Measurements from ENCODE around the gene ELMO1.
A peak's percentile ranks its signal among the peaks of the same experiment; 100 is the strongest.

The ELMO1 gene

DNA sequence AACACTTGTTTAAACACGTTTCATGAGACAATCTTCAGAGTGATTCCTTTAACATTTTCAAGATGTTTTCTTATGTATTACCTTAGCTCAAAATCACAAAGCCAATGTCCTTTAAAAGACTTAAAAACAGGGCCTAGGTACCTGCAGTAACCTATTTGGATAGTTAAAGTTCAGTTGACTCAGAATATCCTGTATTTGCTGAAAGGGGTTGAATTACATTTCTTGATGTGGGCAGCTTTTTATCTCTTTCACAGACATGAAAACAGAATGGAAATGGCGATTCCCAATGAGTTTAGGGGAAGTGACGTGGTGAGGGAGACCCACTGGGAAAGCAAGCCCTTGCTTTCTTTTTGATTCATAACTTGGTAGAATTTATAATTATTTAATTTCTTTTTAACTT lies 400.0 kb downstream of the ELMO1 start:
- H3K36me3 ChIP-seq (ENCODE audit: insufficient read depth, low read length): no peaks in the 10 kb centered on the region
- no peak overlapping the region for H3K9ac ChIP-seq (ENCODE audit: low read length)
- H3K27me3 ChIP-seq (ENCODE audit: control insufficient read depth in 1 of 2, insufficient read depth in 2 of 2, low read length in 2 of 2): no peaks in the 10 kb centered on the region
- no peaks in the 10 kb centered on the region for H3K4me1 ChIP-seq (ENCODE audit: insufficient read depth, low read length)
- no peak overlapping the region for H3K27ac ChIP-seq (ENCODE audit: low read depth, low read length)
- no peaks in the 10 kb centered on the region for H3K9me3 ChIP-seq (ENCODE audit: low read length)
- H3K4me3 ChIP-seq (ENCODE audit: low read depth in 1 of 2, low read length in 2 of 2): no peak overlapping the region

- H3K4me1 ChIP-seq (ENCODE audit: insufficient read depth, low read length): no peaks in the 10 kb centered on the region
- H3K27me3 ChIP-seq (ENCODE audit: control insufficient read depth in 1 of 2, insufficient read depth in 2 of 2, low read length in 2 of 2): no peaks in the 10 kb centered on the region
- H3K27ac ChIP-seq (ENCODE audit: low read depth, low read length): no peak overlapping the region
- no peaks in the 10 kb centered on the region for H3K36me3 ChIP-seq (ENCODE audit: insufficient read depth, low read length)
- H3K4me3 ChIP-seq (ENCODE audit: low read depth in 1 of 2, low read length in 2 of 2): no peak overlapping the region
- H3K9me3 ChIP-seq (ENCODE audit: low read length): no peaks in the 10 kb centered on the region
- no peak overlapping the region for H3K9ac ChIP-seq (ENCODE audit: low read length)
Observed at GRCh38 chr7:37047260-37047659, 401.4 kb downstream of the ELMO1 start.

- Histone ChIP-seq H3K36me3 (ENCODE audit: insufficient read depth, low read length) (no peaks in the 10 kb centered on the region), H3K27me3 (ENCODE audit: control insufficient read depth in 1 of 2, insufficient read depth in 2 of 2, low read length in 2 of 2) (no peaks in the 10 kb centered on the region), H3K4me1 (ENCODE audit: insufficient read depth, low read length) (no peaks in the 10 kb centered on the region), H3K9me3 (ENCODE audit: low read length) (no peaks in the 10 kb centered on the region), H3K9ac (ENCODE audit: low read length) (no peak overlapping the region), H3K4me3 (ENCODE audit: low read depth in 1 of 2, low read length in 2 of 2) (no peak overlapping the region), H3K27ac (ENCODE audit: low read depth, low read length) (no peak overlapping the region)
Observed at GRCh38 chr7:37046531-37047079, 402.1 kb downstream of the ELMO1 start.

DNA sequence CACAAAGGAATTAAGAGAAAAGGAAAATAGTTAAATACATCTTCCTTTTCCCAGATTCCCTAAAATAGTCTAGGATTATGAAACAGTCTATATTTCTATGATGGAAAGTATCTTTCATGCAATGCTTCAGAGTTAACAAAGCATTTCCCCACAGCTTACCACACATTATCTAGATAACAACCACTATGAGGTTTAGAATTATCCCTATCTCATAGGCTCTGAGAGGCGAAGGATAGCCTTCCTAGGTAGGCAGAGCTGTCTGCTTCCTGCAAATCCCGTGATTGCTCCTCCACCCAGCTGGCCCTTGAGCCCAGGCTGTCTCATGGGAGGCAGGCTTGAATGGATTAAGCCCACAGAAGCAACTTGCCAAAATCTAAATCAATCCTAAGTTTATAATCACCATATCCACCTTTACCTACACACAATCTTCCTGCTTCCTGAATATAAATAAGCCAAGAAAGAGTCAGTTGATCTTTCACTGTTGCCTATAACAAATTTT lies 402.9 kb downstream of the ELMO1 start:
- Histone ChIP-seq H3K9me3 (ENCODE audit: low read length) (no peaks in the 10 kb centered on the region), H3K27ac (ENCODE audit: low read depth, low read length) (no peak overlapping the region), H3K36me3 (ENCODE audit: insufficient read depth, low read length) (no peaks in the 10 kb centered on the region), H3K9ac (ENCODE audit: low read length) (no peak overlapping the region), H3K27me3 (ENCODE audit: control insufficient read depth in 1 of 2, insufficient read depth in 2 of 2, low read length in 2 of 2) (no peaks in the 10 kb centered on the region), H3K4me3 (ENCODE audit: low read depth in 1 of 2, low read length in 2 of 2) (no peak overlapping the region), H3K4me1 (ENCODE audit: insufficient read depth, low read length) (no peaks in the 10 kb centered on the region)

- Histone ChIP-seq H3K9ac (ENCODE audit: low read length) (no peak overlapping the region), H3K9me3 (ENCODE audit: low read length) (peaks cover 7% of the 10 kb centered on the region), H3K36me3 (ENCODE audit: insufficient read depth, low read length) (no peaks in the 10 kb centered on the region), H3K27me3 (ENCODE audit: control insufficient read depth in 1 of 2, insufficient read depth in 2 of 2, low read length in 2 of 2) (no peaks in the 10 kb centered on the region), H3K4me3 (ENCODE audit: low read depth in 1 of 2, low read length in 2 of 2) (no peak overlapping the region), H3K27ac (ENCODE audit: low read depth, low read length) (no peak overlapping the region), H3K4me1 (ENCODE audit: insufficient read depth, low read length) (no peaks in the 10 kb centered on the region)
Observed at GRCh38 chr7:37041461-37041860, 407.2 kb downstream of the ELMO1 start.

DNA sequence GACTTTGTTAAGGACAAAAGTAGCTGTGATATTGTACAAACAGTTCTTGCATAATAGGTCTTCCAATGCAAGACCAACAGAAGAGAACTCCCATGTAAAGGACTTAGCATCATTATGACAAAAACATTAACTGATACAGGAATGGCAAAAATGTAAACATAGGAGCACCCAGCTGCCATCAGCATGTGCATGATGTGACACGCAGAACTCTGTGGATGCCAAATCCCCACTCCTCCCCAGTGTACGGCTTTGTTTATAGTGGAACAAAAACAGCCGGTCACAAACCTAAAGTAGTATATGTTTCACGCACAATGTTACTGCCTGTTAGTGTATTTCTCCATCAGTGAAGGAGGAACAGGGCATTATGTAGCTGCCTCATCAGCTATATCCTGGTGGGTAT lies 408.3 kb downstream of the ELMO1 start:
- H3K27me3 ChIP-seq (ENCODE audit: control insufficient read depth in 1 of 2, insufficient read depth in 2 of 2, low read length in 2 of 2): no peaks in the 10 kb centered on the region
- no peak overlapping the region for H3K27ac ChIP-seq (ENCODE audit: low read depth, low read length)
- H3K36me3 ChIP-seq (ENCODE audit: insufficient read depth, low read length): no peaks in the 10 kb centered on the region
- peaks cover 7% of the 10 kb centered on the region for H3K9me3 ChIP-seq (ENCODE audit: low read length)
- no peak overlapping the region for H3K9ac ChIP-seq (ENCODE audit: low read length)
- H3K4me3 ChIP-seq (ENCODE audit: low read depth in 1 of 2, low read length in 2 of 2): no peak overlapping the region
- no peaks in the 10 kb centered on the region for H3K4me1 ChIP-seq (ENCODE audit: insufficient read depth, low read length)

- Histone ChIP-seq H3K4me1 (ENCODE audit: insufficient read depth, low read length) (no peaks in the 10 kb centered on the region), H3K9ac (ENCODE audit: low read length) (no peak overlapping the region), H3K36me3 (ENCODE audit: insufficient read depth, low read length) (no peaks in the 10 kb centered on the region), H3K4me3 (ENCODE audit: low read depth in 1 of 2, low read length in 2 of 2) (no peak overlapping the region), H3K9me3 (ENCODE audit: low read length) (peaks cover 7% of the 10 kb centered on the region), H3K27me3 (ENCODE audit: control insufficient read depth in 1 of 2, insufficient read depth in 2 of 2, low read length in 2 of 2) (no peaks in the 10 kb centered on the region), H3K27ac (ENCODE audit: low read depth, low read length) (no peak overlapping the region)
Observed at GRCh38 chr7:37039131-37039749, 409.4 kb downstream of the ELMO1 start.

DNA sequence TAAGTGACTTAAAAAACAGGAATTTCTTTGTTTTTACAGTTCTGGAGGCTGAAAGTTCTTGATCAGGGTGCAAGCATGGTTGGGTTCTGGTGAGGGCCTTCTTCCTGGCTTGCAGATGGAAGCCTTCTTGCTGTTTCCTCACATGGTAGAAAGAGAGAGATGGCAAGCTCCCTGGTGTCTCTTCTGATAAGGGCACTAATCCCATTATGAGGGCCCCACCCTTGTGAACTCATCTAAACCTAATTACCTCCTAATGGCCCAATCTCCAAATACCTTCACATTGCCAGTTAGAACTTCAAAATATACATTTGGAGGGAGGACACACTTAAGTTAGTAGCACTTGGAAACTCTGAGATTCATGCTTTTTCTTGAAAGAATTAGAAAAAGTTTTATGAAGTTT lies 410.0 kb downstream of the ELMO1 start:
- no peak overlapping the region for H3K9ac ChIP-seq (ENCODE audit: low read length)
- H3K9me3 ChIP-seq (ENCODE audit: low read length): peaks cover 7% of the 10 kb centered on the region
- H3K27me3 ChIP-seq (ENCODE audit: control insufficient read depth in 1 of 2, insufficient read depth in 2 of 2, low read length in 2 of 2): no peaks in the 10 kb centered on the region
- H3K27ac ChIP-seq (ENCODE audit: low read depth, low read length): no peak overlapping the region
- no peaks in the 10 kb centered on the region for H3K36me3 ChIP-seq (ENCODE audit: insufficient read depth, low read length)
- no peaks in the 10 kb centered on the region for H3K4me1 ChIP-seq (ENCODE audit: insufficient read depth, low read length)
- no peak overlapping the region for H3K4me3 ChIP-seq (ENCODE audit: low read depth in 1 of 2, low read length in 2 of 2)

DNA sequence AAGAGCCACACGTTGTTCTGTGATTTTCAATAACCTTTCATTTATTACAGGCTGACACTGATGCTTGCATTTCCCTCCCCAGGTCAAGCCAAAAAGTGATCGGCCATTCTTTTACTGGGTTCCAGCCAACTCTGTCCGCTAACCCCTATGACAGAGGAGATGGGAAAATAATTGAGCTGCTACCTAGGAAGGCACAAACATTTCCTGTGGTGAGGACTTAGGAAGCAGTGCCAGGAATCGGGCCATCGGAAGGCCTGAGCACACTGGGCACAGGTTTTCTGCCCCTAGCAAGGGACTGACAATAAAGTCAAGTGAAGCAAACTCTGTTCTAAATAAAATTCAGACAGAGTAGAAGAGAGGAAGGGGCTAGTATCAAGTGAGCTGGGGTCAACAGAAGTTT lies 411.4 kb downstream of the ELMO1 start:
- H3K27ac ChIP-seq (ENCODE audit: low read depth, low read length): no peak overlapping the region
- H3K27me3 ChIP-seq (ENCODE audit: control insufficient read depth in 1 of 2, insufficient read depth in 2 of 2, low read length in 2 of 2): no peaks in the 10 kb centered on the region

DNA sequence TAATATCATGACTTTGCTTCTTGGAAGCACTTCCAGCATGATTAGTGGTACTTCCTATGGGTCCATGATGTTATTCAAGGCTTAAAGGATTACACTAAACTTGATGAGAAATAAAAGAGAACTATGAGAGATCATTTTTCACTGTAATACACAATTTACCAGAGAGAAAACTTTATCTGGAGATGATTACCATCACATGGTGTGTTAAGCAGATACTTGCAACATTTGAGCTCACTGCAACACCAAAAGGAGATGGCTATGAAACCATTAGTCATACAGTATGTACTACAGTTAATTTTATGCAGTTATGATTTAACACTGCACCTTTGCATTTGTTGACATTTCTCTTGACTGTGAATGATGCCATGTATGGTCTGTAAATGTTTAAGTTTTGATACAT lies 413.0 kb downstream of the ELMO1 start:
- H3K36me3 ChIP-seq (ENCODE audit: insufficient read depth, low read length): no peaks in the 10 kb centered on the region
- H3K4me1 ChIP-seq (ENCODE audit: insufficient read depth, low read length): peaks cover 18% of the 10 kb centered on the region
- H3K27me3 ChIP-seq (ENCODE audit: control insufficient read depth in 1 of 2, insufficient read depth in 2 of 2, low read length in 2 of 2): no peaks in the 10 kb centered on the region
- H3K9ac ChIP-seq (ENCODE audit: low read length): no peak overlapping the region
- no peak overlapping the region for H3K27ac ChIP-seq (ENCODE audit: low read depth, low read length)
- H3K9me3 ChIP-seq (ENCODE audit: low read length): peaks cover 7% of the 10 kb centered on the region
- H3K4me3 ChIP-seq (ENCODE audit: low read depth in 1 of 2, low read length in 2 of 2): no peak overlapping the region

More for the DNA sequence above, 411.4 kb downstream of the ELMO1 start:
- Histone ChIP-seq H3K4me1 (ENCODE audit: insufficient read depth, low read length) (peaks cover 5% of the 10 kb centered on the region), H3K9me3 (ENCODE audit: low read length) (peaks cover 7% of the 10 kb centered on the region), H3K9ac (ENCODE audit: low read length) (no peak overlapping the region), H3K36me3 (ENCODE audit: insufficient read depth, low read length) (no peaks in the 10 kb centered on the region), H3K4me3 (ENCODE audit: low read depth in 1 of 2, low read length in 2 of 2) (no peak overlapping the region)

GRCh38 chr7:37033141-37033540 lies 415.5 kb downstream of the ELMO1 start:
- no peaks in the 10 kb centered on the region for H3K27me3 ChIP-seq (ENCODE audit: control insufficient read depth in 1 of 2, insufficient read depth in 2 of 2, low read length in 2 of 2)
- no peak overlapping the region for H3K4me3 ChIP-seq (ENCODE audit: low read depth in 1 of 2, low read length in 2 of 2)
- H3K9ac ChIP-seq (ENCODE audit: low read length): no peak overlapping the region
- H3K27ac ChIP-seq (ENCODE audit: low read depth, low read length): no peak overlapping the region
- no peaks in the 10 kb centered on the region for H3K36me3 ChIP-seq (ENCODE audit: insufficient read depth, low read length)
- H3K4me1 ChIP-seq (ENCODE audit: insufficient read depth, low read length): peaks cover 18% of the 10 kb centered on the region
- no peaks in the 10 kb centered on the region for H3K9me3 ChIP-seq (ENCODE audit: low read length)

DNA sequence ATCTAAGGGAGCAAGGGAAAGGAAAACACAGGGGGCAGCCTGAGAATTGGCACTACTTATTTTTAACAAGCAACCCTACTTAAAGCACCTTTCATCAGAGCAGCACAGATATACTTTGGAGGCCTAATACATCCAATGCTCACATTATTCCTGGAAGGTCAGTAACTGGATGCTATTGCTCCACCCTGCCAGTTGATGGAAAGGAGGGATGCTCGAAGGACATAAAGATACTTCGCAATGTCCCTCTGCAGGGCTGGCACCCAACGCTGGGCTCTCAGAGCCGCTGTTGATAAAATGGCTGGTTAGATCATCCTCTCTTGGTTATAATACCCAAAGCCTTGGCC lies 416.4 kb downstream of the ELMO1 start:
- Histone ChIP-seq H3K27me3 (ENCODE audit: control insufficient read depth in 1 of 2, insufficient read depth in 2 of 2, low read length in 2 of 2) (no peaks in the 10 kb centered on the region), H3K27ac (ENCODE audit: low read depth, low read length) (peak overlapping the region; percentile 60), H3K4me3 (ENCODE audit: low read depth in 1 of 2, low read length in 2 of 2) (no peak overlapping the region), H3K9ac (ENCODE audit: low read length) (no peak overlapping the region), H3K9me3 (ENCODE audit: low read length) (no peaks in the 10 kb centered on the region), H3K36me3 (ENCODE audit: insufficient read depth, low read length) (no peaks in the 10 kb centered on the region), H3K4me1 (ENCODE audit: insufficient read depth, low read length) (peaks cover 18% of the 10 kb centered on the region)

Measured in muscle layer of colon (tissue), 2 donors.